ENCODE measurements around the gene NRN1.
A peak's percentile ranks its signal among the peaks of the same experiment; 100 is the strongest.
"Not testable (repeated sequence)": the region's sequence is repeated elsewhere in the genome, so short reads cannot be mapped to it uniquely, and the experiment has no call there.

The NRN1 gene

DNA sequence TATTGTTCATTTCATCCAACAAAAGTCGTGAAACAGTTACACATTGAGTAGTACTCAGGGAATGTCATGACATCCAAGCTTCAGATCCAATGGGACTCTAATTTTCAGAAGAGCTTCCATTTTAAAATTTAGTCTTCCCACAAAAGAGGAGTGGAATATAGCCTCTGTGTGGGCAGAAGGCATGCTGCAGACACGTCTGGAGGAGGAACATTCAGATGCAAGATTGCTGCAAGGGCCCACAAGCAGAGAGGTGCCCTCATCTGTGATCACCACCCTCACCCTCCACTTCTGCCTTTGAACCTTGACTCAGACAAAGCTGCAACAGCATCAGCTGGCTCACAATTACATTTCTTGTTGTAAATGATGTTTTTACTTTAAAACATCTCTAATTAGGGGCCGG, 29.9 kb downstream of the NRN1 start:
- H3K4me3 ChIP-seq: no peak overlapping the region
- H3K27ac ChIP-seq: no peak overlapping the region
- peak; percentile 17 for DNase-seq (ENCODE audit: low spot score)
- TF ChIP-seq, protein P1, sequence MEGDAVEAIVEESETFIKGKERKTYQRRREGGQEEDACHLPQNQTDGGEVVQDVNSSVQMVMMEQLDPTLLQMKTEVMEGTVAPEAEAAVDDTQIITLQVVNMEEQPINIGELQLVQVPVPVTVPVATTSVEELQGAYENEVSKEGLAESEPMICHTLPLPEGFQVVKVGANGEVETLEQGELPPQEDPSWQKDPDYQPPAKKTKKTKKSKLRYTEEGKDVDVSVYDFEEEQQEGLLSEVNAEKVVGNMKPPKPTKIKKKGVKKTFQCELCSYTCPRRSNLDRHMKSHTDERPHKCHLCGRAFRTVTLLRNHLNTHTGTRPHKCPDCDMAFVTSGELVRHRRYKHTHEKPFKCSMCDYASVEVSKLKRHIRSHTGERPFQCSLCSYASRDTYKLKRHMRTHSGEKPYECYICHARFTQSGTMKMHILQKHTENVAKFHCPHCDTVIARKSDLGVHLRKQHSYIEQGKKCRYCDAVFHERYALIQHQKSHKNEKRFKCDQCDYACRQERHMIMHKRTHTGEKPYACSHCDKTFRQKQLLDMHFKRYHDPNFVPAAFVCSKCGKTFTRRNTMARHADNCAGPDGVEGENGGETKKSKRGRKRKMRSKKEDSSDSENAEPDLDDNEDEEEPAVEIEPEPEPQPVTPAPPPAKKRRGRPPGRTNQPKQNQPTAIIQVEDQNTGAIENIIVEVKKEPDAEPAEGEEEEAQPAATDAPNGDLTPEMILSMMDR (IDR thresholded peaks at IDR 0.05): no peak

DNA sequence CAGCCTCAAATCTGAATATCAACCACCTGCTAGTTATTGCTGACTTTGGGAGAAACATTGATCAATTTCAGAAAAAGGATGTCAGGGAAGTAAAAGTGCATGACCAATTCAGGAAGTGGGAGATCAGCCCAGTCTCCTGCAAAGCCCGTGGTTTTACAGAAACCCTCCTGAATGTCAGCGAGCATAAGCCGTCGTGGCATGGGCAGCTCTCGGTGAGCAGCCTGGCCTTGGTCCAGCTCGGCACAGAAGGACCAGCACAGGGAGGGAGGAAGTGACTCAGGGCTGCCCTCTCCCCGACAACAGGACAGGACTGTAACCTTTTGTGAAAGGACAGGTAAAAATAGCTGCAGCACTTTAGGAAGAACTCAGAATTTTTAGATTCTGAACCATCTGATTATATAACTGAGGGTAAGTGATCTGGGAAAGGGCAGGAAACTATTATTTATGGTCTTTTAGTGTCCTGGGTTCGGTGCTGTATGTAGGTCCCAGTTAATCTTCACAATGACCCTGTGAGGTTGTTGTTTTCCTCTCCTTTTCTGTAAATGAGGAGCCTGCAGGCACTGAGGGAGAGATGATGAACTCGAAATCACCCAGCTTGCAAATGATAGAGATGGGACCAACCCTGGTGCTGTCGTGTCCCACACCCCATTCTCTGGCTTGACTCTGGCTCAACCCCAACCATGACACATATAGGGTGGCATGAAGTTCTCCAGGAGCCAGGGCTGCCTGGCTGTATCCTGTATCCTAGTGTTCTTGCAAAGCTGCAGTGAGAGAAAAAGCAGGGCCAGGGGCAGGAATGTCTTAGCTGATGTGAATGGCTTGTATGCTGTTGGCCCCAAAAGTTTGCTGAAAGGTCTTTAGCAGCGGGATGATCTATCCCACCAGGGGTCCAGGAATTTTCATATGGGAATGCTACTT, 37.6 kb downstream of the NRN1 start:
- TF ChIP-seq, protein P1 (IDR thresholded peaks at IDR 0.05): no peak
- DNase-seq (ENCODE audit: low spot score): no peak
- Histone ChIP-seq H3K27ac (no peak overlapping the region), H3K4me3 (no peak overlapping the region)

DNA sequence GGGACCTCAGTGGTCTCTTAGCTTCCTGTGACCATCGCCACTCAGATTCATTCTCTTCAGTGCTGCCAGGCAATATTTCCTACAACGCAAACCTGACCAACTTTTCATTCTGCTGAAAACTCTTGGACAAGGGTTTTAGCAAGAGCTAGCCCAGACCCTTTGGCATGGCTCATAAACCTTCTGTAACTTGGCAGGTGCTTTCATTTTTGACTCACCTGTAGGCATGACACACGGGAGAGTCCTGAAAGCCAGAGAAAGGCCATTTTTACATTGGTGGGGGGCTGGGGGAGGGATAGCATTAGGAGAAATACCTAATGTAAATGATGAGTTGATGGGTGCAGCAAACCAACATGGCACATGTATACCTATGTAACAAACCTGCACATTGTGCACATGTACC, 38.7 kb downstream of the NRN1 start:
- not testable (repeated sequence) for H3K4me3 ChIP-seq; DNase-seq (ENCODE audit: low spot score); H3K27ac ChIP-seq

DNA sequence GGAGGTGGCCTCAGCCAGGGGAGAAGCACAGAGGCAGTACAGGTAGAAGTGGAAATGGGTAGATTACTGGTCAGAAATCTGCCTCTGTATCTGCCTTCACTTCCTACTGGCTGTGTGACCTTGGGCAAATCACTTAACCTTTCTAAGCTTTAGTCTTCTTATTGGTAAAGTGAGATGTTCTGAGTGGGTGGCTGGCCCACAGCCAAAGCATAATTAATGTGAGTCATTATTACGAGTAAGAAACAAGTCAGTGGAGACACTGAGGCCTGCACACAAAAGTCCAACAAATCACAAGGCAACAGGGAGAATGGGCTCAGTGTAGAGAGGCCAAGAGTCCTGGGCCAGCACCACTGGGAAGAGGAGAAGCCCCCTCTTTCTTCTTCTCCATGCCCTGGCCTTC, 39.1 kb downstream of the NRN1 start:
- no peak for DNase-seq (ENCODE audit: low spot score)
- no peak overlapping the region for H3K27ac ChIP-seq
- H3K4me3 ChIP-seq: no peak overlapping the region
- TF ChIP-seq, protein P1 (IDR thresholded peaks at IDR 0.05): no peak

DNA sequence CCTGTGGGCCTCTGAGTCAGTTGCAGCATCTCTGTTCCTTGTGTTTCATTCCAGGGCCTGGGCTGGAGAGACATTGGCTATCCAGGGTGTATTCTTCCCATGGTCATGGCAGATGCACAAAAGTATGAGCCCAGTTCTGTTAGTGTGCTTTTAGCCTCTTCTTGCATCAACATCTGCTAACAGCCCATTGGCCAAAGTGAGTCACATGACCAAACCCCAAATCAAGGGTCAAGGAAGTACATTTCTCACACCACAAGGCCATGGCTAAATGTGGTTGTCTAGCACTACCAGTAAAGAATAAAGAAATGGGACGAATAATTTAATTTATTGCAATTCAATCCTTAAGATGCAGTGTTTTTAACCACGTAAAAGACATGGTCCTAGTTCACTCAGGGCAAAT, 43.9 kb downstream of the NRN1 start:
- no peak overlapping the region for H3K4me3 ChIP-seq
- H3K27ac ChIP-seq: no peak overlapping the region
- no peak for DNase-seq (ENCODE audit: low spot score)
- TF ChIP-seq, protein P1 (IDR thresholded peaks at IDR 0.05): no peak

DNA sequence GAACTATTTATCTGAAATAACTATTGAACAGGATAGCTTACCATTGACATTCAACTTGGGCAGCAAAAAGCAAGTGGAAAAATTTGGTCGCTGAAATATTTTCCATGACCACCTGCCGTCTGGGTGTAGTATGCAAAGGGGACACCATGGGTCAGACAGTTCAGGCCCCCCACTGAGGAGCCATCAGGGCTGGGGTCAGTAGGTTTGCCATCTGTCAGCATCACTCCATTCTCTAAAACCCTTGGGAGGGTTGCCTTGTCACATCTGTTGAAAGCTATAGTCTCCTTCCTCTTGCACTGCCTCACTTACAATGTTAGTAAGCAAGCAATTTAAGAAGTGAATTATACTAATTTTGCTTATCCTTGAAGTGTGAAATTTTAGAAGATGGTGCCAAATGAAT, 44.9 kb downstream of the NRN1 start:
- no peak overlapping the region for H3K27ac ChIP-seq
- TF ChIP-seq, protein P1 (IDR thresholded peaks at IDR 0.05): no peak
- H3K4me3 ChIP-seq: no peak overlapping the region
- DNase-seq (ENCODE audit: low spot score): no peak

DNA sequence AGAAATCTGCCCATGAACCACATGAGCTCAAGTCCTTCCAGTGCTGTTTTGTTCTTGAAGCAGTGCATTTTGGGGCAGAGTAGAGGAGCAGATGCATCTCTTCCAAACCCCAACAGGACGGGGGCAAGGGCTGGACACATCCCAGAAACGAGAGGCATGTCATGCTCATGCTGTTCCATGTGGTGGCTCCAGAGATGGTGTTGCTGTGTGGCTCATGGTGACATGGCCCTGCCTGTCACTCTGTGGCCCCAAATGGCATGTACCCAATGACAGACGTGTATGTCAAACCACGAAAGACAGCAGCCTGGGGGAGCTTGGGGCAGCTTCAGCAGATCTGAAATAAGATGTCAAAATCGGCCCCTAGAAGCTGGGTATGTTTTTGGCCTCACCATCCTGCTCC, 46.3 kb downstream of the NRN1 start:
- H3K27ac ChIP-seq: no peak overlapping the region
- TF ChIP-seq, protein P1 (IDR thresholded peaks at IDR 0.05): no peak
- no peak overlapping the region for H3K4me3 ChIP-seq
- no peak for DNase-seq (ENCODE audit: low spot score)
